HG03039 (cell line): Measurements from ENCODE around the gene PGRMC2.

ENCODE experiments used
- ATAC-seq: cut with Tn5 transposase; IDR thresholded peaks from one replicate; pipeline ENCODE4 v1.9.1; 2021; ENCODE audit warnings: mild to moderate bottlenecking, moderate library complexity; ENCODE audit not compliant: unreplicated experiment

Gene PGRMC2

DNA sequence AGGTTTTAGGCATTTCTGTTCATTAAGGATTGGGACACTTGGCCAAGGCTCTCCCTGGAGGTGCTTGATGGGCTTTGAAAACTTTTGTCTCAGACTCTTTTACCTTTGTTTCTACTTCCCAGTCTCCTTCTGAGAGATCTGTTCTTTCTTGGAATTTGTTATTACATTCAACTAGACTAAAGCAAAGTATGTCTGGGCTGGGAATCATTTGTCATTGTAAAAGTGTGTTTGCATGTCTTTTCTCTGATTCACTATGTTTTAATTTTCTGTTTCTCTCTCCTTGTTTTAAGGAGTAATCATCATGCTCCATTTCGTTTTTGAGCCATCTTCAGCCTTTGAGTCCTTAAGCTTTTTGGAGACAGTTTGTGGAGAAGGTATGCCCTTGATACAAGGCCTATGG is 12.2 kb upstream of the PGRMC2 start:
- ATAC-seq, result no peak

DNA sequence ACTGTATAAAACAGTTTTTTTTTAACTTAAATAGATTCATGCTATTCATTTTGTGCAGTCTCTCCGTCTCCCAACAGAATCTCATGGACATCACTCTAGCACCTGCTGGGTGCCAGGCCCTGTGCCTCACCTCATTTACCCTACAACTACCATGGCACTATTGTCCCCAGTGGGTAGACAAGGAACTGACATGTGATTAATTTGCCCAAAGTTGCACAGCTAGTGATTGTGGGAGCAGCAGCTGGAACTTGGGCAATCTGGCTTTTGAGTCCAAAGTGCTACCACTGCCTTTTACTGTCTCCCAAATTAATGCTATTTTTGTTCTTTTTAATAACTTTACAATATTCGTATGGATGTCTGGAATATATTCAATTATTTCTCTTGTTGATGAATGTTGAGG is 11.2 kb upstream of the PGRMC2 start:
- no peak for ATAC-seq

DNA sequence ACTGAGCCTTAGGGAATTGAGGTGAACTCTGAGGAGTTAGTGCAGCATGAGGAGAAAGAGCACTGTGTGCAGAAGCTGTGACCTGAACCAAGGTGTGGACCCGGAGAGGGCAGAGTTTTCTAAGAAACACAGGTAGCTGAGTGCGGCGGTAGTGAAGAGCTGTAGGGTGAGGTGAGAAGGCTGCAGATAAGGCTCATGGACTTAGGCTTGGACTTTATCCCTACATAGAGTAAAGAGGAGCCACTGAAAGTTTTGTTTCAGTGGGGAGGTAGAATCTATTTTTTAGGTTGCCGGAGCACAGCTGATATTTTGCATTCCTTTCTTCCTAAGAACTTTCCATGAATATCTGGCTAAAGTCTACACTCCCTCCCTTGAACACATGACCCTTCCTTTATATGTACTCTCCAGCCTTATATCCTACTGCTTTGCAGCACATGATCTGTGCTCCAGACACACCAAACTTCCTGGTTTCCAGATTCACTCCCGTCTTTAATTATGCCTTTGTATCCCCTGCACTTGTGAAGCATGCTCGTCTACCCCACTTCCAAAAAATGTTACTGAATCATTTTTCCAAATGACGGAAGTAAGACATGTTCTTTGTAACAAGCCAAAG is 10.6 kb upstream of the PGRMC2 start:
- no peak for ATAC-seq

DNA sequence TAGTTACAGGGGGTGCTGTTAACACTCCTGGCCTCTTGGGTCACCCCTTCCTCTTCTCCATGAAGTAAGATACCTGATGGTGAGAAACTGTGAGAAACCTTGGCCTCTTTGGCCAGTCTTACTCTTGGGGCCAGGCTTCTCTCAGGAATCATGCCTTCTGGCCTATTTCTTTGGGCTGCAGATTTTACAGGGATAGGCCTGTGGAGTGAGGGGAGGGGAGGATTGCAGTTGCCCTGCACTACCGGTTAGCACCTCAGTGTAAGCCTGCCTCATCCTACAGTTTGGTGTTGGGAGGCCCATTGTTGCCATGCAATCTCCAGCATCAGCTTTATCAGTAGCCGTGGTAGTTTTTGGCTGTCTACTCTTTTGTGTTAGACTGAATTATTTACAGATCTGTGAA is 7.6 kb upstream of the PGRMC2 start:
- ATAC-seq, result no peak

DNA sequence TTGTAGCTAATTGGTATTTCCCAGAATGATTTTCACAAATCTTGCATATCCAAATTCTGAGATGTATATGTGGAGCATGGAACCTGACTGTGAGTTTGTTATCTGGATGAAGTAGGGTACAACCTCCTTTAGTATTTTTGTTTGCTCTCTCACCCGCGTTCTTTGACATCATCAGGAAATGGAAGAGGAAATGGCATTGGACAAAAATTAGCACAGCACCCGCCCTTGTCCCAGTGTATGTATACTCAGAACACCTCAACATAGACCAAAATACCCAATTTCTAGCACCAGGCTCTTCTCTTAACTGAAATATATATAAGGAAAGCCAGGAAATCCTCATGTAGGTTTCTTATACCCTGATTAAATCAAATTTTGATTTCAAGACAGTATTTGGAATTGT is 6.9 kb upstream of the PGRMC2 start:
- ATAC-seq, result no peak

DNA sequence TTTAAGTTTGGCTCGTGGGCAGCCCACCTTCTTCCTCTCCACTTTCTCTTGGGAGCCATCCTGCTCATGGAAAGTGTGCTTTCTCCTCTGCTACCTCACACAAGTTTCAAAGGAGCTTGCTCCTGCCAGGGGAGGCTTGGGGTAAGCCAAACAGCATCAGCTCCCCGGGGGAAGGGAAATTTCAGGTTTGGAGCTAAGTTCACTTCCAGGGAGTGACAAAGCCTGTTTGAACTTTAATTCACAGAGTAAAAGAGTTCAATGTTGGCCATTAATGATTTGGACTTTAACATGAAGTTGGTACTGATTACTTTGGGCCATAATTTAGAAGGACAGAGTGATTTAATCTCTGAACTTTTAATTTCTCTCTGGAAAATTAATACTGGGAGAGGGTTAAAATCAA is 4.7 kb upstream of the PGRMC2 start:
- no peak for ATAC-seq

DNA sequence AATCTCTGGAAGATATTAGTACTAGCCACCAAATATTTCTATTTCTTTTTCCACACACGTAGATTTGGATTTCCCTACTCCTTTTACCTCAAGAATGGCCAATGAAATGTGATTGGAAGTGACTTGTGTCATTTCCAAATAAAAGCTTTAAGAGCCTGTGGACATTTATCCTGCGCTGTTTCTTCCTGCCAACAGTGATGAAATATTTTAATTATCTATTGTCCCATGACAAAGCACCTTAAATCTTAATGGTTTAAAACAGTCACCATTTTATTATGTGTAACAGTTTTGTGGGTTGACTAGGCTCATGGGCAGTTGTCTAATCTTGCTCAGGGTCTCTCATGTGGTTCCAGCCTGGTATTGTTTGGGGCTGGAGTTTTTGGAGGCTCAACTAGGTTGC is 3.5 kb upstream of the PGRMC2 start:
- ATAC-seq, result no peak

DNA sequence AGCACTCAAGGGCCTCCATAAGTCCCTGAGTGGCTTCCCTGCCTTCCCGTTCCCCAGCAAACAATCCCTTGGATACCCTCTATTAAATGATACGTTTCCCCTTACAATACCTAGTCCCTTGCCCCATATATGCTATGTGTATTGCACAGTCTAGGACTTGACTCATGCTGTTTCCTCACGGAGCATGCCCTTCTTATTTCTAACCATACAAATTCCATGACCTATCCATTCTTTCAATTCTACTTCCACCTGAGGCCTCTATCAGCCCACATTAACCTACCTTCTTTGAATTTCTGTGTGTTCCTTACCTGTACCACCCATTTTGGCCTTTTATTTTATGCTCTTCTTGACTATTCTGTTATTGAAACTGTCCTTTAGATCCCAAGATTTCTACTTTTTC is 2.9 kb upstream of the PGRMC2 start:
- ATAC-seq, result no peak

DNA sequence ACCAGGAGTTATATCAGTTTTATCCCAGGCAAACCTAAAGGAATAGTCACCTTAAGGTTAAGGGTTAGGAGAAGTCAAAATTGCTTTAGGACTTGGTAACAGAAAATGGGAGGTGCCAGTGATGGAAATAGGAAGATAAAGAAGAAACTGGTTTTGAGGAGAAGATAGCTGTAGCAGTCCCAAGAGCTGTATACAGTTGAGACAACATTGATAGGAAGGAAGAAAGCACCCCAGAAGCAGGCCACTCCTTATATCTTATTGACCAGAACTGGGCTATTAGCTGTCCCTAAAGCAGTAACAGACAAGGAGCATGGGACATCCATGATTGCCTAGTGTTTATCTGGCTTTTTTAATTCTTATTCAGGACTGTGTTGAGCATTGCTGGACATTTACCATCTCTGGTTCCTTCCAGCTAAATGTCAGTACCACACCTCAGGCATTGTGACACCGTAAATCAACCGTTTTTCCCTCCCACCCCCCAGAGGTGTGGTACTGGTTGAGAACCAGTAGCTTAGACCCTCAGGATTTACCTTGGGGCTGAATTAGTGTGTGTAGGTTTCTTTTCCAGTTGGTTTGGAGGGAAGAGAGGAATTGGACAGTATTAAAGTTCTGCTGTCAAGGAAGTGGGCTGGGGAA is 2.0 kb upstream of the PGRMC2 start:
- ATAC-seq, result no peak

DNA sequence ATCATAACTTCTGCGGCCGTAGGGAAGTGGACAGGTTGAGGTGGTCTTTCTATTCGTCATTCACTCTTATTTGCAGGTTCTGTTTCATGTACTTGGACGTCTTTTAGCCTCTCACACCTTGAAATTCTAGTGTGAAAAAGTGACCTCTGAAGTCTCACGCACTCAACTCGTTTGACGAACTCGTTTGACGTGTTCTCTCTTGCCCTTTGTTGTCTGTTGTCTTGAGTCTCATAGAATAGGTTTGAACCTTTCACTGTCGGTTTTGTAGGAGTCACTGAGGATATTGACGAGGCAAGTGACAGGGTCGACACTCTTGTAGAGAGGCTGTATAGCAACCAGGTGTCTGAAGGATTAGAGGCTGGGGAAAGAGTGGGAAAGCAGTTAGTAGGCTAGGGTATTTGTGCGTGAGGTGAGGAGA is 1.1 kb upstream of the PGRMC2 start:
- no peak for ATAC-seq

DNA sequence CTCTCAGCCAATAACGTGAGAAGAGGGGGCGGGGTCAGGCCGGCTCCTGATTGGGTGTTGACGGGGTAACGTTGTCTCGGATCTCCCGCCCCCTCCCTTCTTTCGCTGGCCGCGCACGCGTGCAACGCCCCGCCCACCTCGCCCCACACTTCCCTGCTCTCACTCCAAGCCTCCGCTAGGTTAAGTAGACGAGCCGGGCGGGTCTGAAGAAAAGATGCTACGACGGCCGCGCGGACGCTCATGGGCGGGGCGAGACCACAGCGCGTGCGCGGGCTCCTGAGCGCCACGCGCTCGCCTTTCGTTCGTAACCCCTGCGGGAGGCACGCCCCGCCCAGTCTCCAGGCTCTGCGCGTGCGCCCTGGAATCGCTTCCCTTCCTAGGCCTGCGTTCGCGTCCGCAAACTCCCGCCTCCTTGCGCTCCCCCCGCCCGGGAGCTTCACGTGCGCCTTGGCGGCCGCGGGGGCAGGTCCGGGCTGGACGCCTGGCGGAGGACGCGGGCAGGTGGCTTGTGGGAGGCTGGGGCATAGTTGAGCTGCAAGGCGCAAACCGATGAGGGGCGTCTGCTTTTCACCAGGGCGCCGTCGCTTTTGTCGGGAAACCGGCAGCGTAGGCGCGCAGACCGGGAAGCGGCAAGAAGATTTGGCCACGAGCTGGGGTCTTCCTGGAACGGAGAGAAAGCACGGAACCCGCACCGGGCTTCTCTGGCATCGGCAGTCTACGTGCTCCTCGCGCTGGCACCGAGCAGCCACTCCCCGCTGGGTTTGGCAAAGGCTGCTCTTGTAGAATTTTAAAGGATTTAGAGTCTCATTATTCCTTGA is 467 bp upstream of the PGRMC2 start:
- ATAC-seq, result peak; percentile 77

DNA sequence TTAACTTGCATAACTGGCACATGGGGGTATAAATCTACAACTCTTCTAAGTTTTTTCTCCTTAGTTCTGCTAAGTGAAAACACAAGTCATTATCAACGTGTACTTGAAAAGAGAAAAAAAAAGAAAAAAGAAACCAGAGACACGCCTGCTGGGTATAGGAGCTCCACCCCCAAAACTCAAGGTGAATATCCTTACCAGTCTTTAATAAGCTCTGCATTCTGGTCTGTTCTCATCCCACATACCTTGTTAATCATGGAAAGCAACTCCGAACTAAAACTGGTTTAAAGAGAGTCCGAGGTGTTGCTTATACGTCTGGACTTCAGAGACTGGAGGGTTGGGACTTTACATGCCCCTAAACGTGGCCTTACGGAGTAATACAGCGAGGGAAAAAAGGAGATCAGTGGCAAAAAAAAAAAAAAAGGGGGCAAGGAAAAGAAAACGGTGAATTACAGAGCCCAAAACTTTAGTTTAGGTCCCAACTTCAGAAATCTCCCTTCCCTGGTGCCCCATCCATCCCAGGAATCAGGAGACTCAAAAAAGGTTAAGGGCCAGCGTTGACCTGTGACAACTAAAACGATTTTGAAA is 1.0 kb downstream of the PGRMC2 start:
- ATAC-seq, result peak; percentile 14

DNA sequence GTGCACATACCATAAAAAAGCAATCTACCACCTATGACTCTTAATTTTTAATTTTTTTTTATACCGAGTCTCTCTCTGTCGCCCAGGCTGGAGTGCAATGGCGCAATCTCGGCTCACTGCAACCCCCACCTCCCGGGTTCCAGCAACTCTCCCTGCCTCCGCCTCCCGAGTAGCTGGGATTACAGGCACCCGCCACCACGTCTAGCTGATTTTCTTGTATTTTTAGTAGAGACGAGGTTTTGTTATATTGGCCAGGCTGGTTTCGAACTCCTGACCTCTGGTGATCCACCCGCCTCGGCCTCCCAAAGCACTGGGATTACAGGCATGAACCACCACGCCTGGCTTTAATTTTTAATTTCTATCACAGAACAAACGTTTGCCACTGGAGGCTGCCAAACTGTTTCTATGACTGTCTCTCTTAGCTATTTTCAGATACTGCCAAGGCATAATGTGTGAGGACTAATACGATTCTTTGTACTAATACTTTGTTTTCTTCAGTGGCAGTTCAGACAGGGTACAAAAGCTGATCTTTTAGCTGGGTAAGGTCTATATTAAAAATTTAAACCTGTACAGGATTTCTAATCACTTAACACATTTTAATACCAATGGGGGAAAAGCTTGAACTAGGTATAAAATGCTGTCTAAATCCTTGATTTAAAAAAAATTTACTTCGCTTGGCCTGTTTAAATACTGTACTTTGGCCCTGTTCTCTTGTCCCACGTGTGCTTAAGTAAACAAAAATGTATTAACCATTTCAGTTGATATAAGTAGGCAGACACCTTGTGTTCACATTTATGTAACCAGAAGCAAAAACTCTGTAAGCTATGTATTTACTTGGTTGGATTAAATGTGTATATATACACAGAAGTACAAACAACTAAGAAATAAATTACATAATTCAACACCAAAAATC is 2.3 kb downstream of the PGRMC2 start:
- ATAC-seq, result no peak

DNA sequence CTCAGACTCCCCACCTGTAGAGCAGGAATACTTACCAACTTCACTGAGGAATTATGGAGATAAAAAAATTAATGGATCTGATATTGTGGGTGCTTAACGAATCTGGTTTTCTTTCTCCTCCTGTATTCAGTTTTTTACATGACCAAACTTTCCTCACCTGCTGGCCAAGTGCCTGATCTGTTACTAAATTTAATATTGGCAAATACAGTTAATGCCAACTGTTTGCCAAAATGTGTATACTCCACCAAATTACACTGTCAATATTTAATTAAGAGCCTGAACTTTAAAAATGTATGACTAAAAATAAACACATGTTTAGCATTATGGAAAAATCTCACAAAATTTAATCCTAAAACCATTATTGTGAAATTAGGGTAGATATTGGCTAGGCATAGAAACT is 3.3 kb downstream of the PGRMC2 start:
- ATAC-seq, result no peak

DNA sequence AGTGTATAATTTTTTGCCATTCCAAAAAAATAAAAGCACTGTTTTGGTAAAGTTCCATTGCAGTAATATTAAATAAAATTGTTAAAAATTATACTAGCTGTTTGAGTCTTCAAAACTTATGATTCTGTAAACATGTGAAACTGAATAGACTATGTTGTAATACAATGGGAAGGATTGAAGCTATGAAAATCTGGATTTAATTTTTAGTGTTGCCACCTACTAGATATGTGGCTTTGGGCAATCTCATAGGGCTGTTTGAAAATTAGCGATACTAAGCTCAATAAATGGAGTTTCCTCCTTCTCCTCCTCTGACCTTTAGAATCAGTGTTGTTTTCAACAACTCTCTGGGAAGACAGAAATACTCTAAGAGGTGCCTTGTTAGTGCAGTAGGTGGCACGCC is 4.5 kb downstream of the PGRMC2 start:
- no peak for ATAC-seq

DNA sequence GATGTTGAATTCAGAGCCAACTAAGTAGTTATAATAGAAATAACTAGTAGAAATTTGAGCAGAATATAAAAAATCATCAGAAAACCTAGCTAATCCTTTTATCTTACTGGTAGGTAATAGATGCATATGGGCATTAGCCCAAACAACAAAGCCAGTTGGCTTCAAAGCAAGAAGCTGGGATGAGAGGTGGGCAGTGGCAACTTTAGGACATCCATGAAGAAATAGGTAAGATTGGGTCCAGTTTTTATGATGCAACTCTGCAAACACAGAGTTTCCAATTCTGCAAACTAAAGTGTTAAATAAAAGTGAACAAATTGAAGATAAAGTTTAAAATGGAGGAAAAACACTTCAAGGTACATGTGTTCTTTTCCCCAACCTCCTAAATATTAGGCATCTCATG is 5.1 kb downstream of the PGRMC2 start:
- ATAC-seq, result no peak

DNA sequence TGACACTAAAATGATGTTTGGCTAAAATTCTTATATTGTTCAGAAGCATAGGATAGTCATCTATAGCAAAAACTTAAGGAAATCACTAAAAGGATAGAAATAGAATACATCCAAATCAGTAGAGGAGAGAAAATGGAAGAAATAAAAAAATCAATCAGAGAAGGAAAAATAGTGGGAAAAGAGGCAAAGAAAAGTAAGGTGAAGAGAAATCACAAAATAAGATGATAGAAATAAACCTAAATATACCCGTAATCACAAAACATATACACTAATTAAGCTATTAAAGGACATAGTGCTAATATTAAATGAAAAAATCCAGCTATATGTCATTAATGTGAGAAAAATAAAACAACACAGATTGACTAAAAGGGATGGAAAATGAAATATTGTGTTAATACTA is 6.3 kb downstream of the PGRMC2 start:
- no peak for ATAC-seq

DNA sequence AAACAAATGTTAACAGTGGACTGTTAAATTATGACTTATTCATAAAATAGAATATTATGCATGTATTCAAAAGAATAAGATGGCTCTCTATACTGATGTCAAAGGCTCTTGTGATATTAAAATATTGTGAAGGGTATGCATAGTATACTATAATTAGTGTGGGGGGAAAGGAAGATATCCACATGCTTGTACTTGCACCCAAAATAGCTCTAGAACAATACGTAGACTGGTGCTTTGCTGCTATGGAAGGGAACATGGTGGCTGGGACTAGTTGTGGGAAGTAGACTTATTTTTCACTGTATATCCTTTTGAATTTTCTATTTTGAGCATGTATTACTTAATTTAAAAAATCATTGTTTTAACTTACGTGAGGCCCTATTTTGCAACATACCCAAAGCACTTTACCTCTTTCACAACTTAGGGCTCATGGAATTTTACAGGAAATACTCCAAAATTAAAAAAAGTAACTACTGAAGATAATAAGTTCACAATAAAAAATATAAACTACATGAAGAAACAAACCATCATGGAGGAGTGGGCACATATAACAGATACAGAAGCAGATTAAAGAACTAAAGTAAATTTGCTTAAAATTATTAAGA is 7.9 kb downstream of the PGRMC2 start:
- ATAC-seq, result no peak

DNA sequence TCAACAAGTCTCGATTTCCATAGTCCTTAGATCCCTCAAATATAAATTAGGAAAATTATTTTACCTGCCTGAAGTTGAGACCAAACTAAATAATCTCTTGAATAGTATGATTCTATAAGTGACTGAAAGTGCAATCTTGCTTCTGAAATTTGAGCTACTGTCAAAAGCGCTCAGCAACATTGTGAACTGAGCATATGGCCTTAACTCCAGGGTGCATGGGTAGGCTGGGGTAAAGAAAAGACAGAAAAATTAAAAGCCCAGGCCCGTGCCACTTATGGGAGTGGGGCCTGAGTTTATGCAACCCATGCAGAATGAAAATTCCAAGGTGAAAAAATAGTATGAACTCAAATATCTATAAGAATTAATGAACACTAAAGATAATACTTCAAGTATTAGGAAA is 9.8 kb downstream of the PGRMC2 start:
- ATAC-seq, result no peak

DNA sequence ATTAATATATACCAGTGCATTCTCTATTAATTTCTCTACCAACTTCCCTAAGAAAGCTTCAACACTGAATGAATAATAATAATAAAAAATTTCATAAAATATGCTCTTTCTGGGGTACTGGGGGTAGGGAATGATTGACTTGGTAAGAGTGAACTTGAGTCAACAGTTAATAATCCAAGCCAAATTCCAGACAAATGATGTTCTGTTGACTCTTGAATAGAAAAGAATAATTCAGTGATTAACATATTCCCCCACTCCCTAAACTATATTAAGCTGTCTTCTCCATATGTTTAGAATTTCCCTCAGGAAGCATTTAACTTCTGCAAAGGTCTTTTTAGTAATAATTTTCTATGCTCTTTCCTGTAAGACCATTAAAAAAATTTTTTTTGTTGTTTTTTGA is 12.3 kb downstream of the PGRMC2 start:
- no peak for ATAC-seq

DNA sequence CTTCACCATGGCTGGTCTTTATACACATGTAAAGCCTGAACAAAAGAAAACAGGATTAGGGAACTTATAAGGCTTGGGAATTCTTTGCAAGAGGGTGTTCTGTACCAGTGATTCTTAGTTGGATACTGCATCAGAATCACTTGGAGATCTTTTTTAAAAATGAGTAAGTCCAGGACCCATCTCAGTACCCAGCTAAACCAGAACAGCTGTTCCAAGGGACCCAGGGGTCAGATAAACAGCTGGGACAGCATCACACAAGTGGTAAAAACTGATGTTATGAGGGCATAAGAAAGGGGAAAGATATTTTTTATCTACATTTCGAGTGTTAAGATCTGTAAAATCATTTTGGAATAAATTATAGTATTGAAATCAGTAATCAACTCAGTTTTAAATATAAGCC is 16.1 kb downstream of the PGRMC2 start:
- ATAC-seq, result no peak
